Measurements from ENCODE around the gene PDIK1L.
"Not testable (repeated sequence)": the region's sequence is repeated elsewhere in the genome, so short reads cannot be mapped to it uniquely, and the experiment has no call there.

PDIK1L gene

DNA sequence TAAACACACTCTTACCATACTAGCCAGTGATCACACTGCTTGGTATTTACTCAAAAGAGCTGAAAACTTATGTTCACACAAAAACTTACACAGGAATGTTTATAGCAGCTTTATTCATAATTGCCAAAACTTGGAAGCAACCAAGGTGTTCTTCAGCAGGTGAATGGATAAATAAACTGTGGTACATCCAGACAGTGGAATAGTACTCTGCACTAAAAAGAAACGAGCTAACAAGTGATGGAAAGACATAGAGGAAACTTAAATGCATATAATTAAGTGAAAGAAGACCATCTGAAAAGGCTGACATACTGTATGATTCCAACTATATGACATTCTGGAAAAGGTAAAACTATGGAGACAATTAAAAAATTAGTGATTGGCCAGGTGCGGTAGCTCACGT is 20.7 kb upstream of the PDIK1L start:
- Histone ChIP-seq H2BK5ac (ENCODE audit: low read length) (no peak overlapping the region), H3K79me1 (ENCODE audit: low read depth, low read length) (no peaks in the 10 kb centered on the region), H3K4me2 (ENCODE audit: insufficient read depth, low read length, poor library complexity, severe bottlenecking) (no peak overlapping the region), H3K9ac (ENCODE audit: low read depth, low read length, poor library complexity) (no peak overlapping the region), H3K23ac (ENCODE audit: low read depth, low read length, poor library complexity) (no peak overlapping the region), H3K4me3 (ENCODE audit: low read length in 2 of 2) (no peak overlapping the region), H3K36me3 (replicated peaks in 1 of 2; ENCODE audit: control insufficient read depth in 2 of 2, insufficient read depth in 2 of 2, low read length in 2 of 2) (no peaks in the 10 kb centered on the region), H4K91ac (ENCODE audit: low read depth, low read length, poor library complexity) (no peak overlapping the region), H3K27ac (replicated peaks; ENCODE audit: low read length) (no peak overlapping the region), H2BK15ac (ENCODE audit: low read length) (no peak overlapping the region), H2BK120ac (ENCODE audit: low read depth, low read length) (no peak overlapping the region), H3K4me1 (ENCODE audit: control insufficient read depth in 2 of 2, insufficient read depth in 1 of 2, low read depth in 1 of 2, low read length in 2 of 2) (peaks cover 15 to 18% of the 10 kb centered on the region in 2 donors), H4K8ac (ENCODE audit: low read depth, low read length) (no peak overlapping the region), H3K9me3 (replicated peaks in 1 of 2; ENCODE audit: control insufficient read depth in 2 of 2, insufficient read depth in 1 of 2, low read depth in 1 of 2, low read length in 2 of 2) (peaks cover 0 to 2% of the 10 kb centered on the region in 2 donors), H3K14ac (ENCODE audit: low read length) (no peak overlapping the region), H2AFZ (ENCODE audit: low read length) (no peak overlapping the region), H3K18ac (ENCODE audit: low read length) (no peak overlapping the region), H3K4ac (ENCODE audit: low read length) (no peak overlapping the region), H3K27me3 (ENCODE audit: control insufficient read depth in 3 of 3, insufficient read depth in 3 of 3, low read depth in 1 of 3, low read length in 3 of 3) (no peaks in the 10 kb centered on the region), H2AK5ac (ENCODE audit: low read depth, low read length) (no peak overlapping the region), H2BK12ac (ENCODE audit: low read length) (no peak overlapping the region)
- no CpG with 5 or more reads among the region's 3 CpGs for WGBS, 2 donors (ENCODE audit: extremely low coverage in 2 of 2, insufficient read length in 2 of 2, insufficient replicate concordance in 1 of 2)
- DNase-seq (ENCODE audit: low spot score), result no peak

DNA sequence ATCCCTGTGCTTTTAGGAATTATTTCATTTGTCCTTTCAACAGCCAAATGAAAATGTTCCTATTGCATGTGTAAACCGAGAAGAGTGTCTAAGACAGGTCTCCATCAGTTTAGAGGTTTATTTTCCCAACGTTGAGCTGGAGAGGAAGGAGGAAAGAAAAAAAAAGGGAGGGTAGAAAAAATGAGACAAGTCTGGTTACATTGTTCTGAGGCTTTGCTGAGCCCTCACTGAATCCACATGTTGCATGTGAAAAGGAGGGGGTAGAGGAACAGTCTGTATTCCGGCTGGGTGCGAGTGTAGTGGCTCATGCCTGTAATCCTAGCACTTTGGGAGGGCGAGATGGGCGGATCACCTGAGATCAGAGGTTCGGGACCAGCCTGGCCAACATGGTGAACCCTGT is 19.2 kb upstream of the PDIK1L start:
- H2AK5ac ChIP-seq (ENCODE audit: low read depth, low read length), result no peak overlapping the region
- H3K9me3 ChIP-seq (replicated peaks in 1 of 2; ENCODE audit: control insufficient read depth in 2 of 2, insufficient read depth in 1 of 2, low read depth in 1 of 2, low read length in 2 of 2), result peaks cover 0 to 2% of the 10 kb centered on the region in 2 donors
- no peak overlapping the region for H3K14ac ChIP-seq (ENCODE audit: low read length)
- H3K36me3 ChIP-seq (replicated peaks in 1 of 2; ENCODE audit: control insufficient read depth in 2 of 2, insufficient read depth in 2 of 2, low read length in 2 of 2), result no peaks in the 10 kb centered on the region
- no peak overlapping the region for H3K4me2 ChIP-seq (ENCODE audit: insufficient read depth, low read length, poor library complexity, severe bottlenecking)
- no peak for DNase-seq (ENCODE audit: low spot score)
- no peak overlapping the region for H3K4me3 ChIP-seq (ENCODE audit: low read length in 2 of 2)
- no peak overlapping the region for H3K4ac ChIP-seq (ENCODE audit: low read length)
- H3K4me1 ChIP-seq (ENCODE audit: control insufficient read depth in 2 of 2, insufficient read depth in 1 of 2, low read depth in 1 of 2, low read length in 2 of 2), result peaks cover 15 to 18% of the 10 kb centered on the region in 2 donors
- H4K8ac ChIP-seq (ENCODE audit: low read depth, low read length), result no peak overlapping the region
- no peaks in the 10 kb centered on the region for H3K79me1 ChIP-seq (ENCODE audit: low read depth, low read length)
- no peaks in the 10 kb centered on the region for H3K27me3 ChIP-seq (ENCODE audit: control insufficient read depth in 3 of 3, insufficient read depth in 3 of 3, low read depth in 1 of 3, low read length in 3 of 3)
- no peak overlapping the region for H2BK5ac ChIP-seq (ENCODE audit: low read length)
- no peak overlapping the region for H3K23ac ChIP-seq (ENCODE audit: low read depth, low read length, poor library complexity)
- H2BK12ac ChIP-seq (ENCODE audit: low read length), result no peak overlapping the region
- no peak overlapping the region for H2AFZ ChIP-seq (ENCODE audit: low read length)
- no peak overlapping the region for H3K18ac ChIP-seq (ENCODE audit: low read length)
- no CpG with 5 or more reads among the region's 7 CpGs for whole genome bisulfite sequencing, 2 donors (ENCODE audit: extremely low coverage in 2 of 2, insufficient read length in 2 of 2, insufficient replicate concordance in 1 of 2)
- no peak overlapping the region for H2BK15ac ChIP-seq (ENCODE audit: low read length)
- H2BK120ac ChIP-seq (ENCODE audit: low read depth, low read length), result no peak overlapping the region
- no peak overlapping the region for H4K91ac ChIP-seq (ENCODE audit: low read depth, low read length, poor library complexity)
- no peak overlapping the region for H3K27ac ChIP-seq (replicated peaks; ENCODE audit: low read length)
- H3K9ac ChIP-seq (ENCODE audit: low read depth, low read length, poor library complexity), result no peak overlapping the region

DNA sequence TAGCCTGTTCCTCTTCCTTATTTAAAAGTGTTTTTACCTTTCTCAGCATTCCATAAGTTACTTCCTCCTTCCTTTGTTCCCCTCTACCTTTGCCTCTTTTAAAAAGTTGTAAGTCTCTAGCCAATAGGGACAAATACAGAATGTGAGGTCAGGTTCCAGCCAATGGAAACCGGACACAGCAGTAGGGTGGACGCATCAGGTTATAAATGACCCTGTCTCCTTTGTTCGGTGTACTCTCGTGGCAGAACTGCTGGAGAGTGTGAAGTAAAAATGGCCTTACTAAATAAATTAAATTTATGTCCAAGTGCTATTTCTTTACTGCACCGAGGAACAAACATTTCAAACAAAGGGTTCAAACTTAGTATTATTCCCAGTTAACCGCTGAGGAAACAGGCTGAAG is 18.1 kb upstream of the PDIK1L start:
- H3K79me1 ChIP-seq (ENCODE audit: low read depth, low read length); H3K4me2 ChIP-seq (ENCODE audit: insufficient read depth, low read length, poor library complexity, severe bottlenecking); DNase-seq (ENCODE audit: low spot score); H4K91ac ChIP-seq (ENCODE audit: low read depth, low read length, poor library complexity); H3K9me3 ChIP-seq (replicated peaks in 1 of 2; ENCODE audit: control insufficient read depth in 2 of 2, insufficient read depth in 1 of 2, low read depth in 1 of 2, low read length in 2 of 2); H3K36me3 ChIP-seq (replicated peaks in 1 of 2; ENCODE audit: control insufficient read depth in 2 of 2, insufficient read depth in 2 of 2, low read length in 2 of 2); H2BK12ac ChIP-seq (ENCODE audit: low read length); H2BK15ac ChIP-seq (ENCODE audit: low read length); H3K27ac ChIP-seq (replicated peaks; ENCODE audit: low read length); H3K4me3 ChIP-seq (ENCODE audit: low read length in 2 of 2); H2BK120ac ChIP-seq (ENCODE audit: low read depth, low read length); H2BK5ac ChIP-seq (ENCODE audit: low read length); H3K23ac ChIP-seq (ENCODE audit: low read depth, low read length, poor library complexity); H3K9ac ChIP-seq (ENCODE audit: low read depth, low read length, poor library complexity); H3K18ac ChIP-seq (ENCODE audit: low read length); H4K8ac ChIP-seq (ENCODE audit: low read depth, low read length); H3K27me3 ChIP-seq (ENCODE audit: control insufficient read depth in 3 of 3, insufficient read depth in 3 of 3, low read depth in 1 of 3, low read length in 3 of 3); H3K14ac ChIP-seq (ENCODE audit: low read length); H3K4ac ChIP-seq (ENCODE audit: low read length): not testable (repeated sequence)
- Histone ChIP-seq H3K4me1 (ENCODE audit: control insufficient read depth in 2 of 2, insufficient read depth in 1 of 2, low read depth in 1 of 2, low read length in 2 of 2) (peaks cover 15 to 18% of the 10 kb centered on the region in 2 donors), H2AK5ac (ENCODE audit: low read depth, low read length) (peak overlapping the region; percentile 21), H2AFZ (ENCODE audit: low read length) (peak overlapping the region; percentile 87)
- no CpG with 5 or more reads among the region's 6 CpGs for WGBS, 2 donors (ENCODE audit: extremely low coverage in 2 of 2, insufficient read length in 2 of 2, insufficient replicate concordance in 1 of 2)

GRCh38 chr1:26094076-26094669 is 17.5 kb upstream of the PDIK1L start:
- DNase-seq (ENCODE audit: low spot score), result no peak
- H3K36me3 ChIP-seq (replicated peaks in 1 of 2; ENCODE audit: control insufficient read depth in 2 of 2, insufficient read depth in 2 of 2, low read length in 2 of 2), result no peaks in the 10 kb centered on the region
- no peak overlapping the region for H3K23ac ChIP-seq (ENCODE audit: low read depth, low read length, poor library complexity)
- H3K27me3 ChIP-seq (ENCODE audit: control insufficient read depth in 3 of 3, insufficient read depth in 3 of 3, low read depth in 1 of 3, low read length in 3 of 3), result no peaks in the 10 kb centered on the region
- H2BK12ac ChIP-seq (ENCODE audit: low read length), result no peak overlapping the region
- no CpG with 5 or more reads among the region's 11 CpGs for WGBS, 2 donors (ENCODE audit: extremely low coverage in 2 of 2, insufficient read length in 2 of 2, insufficient replicate concordance in 1 of 2)
- no peak overlapping the region for H3K14ac ChIP-seq (ENCODE audit: low read length)
- peak overlapping the region; percentile 39 for H3K18ac ChIP-seq (ENCODE audit: low read length)
- peak overlapping the region; percentile 21 for H2AK5ac ChIP-seq (ENCODE audit: low read depth, low read length)
- no peak overlapping the region for H3K4me3 ChIP-seq (ENCODE audit: low read length in 2 of 2)
- no peak overlapping the region for H4K91ac ChIP-seq (ENCODE audit: low read depth, low read length, poor library complexity)
- no peak overlapping the region for H3K27ac ChIP-seq (replicated peaks; ENCODE audit: low read length)
- H2BK15ac ChIP-seq (ENCODE audit: low read length), result no peak overlapping the region
- no peak overlapping the region for H3K4ac ChIP-seq (ENCODE audit: low read length)
- peaks cover 0 to 2% of the 10 kb centered on the region in 2 donors for H3K9me3 ChIP-seq (replicated peaks in 1 of 2; ENCODE audit: control insufficient read depth in 2 of 2, insufficient read depth in 1 of 2, low read depth in 1 of 2, low read length in 2 of 2)
- H3K4me2 ChIP-seq (ENCODE audit: insufficient read depth, low read length, poor library complexity, severe bottlenecking), result no peak overlapping the region
- H3K9ac ChIP-seq (ENCODE audit: low read depth, low read length, poor library complexity), result no peak overlapping the region
- no peak overlapping the region for H2BK120ac ChIP-seq (ENCODE audit: low read depth, low read length)
- no peaks in the 10 kb centered on the region for H3K79me1 ChIP-seq (ENCODE audit: low read depth, low read length)
- H2AFZ ChIP-seq (ENCODE audit: low read length), result peak overlapping the region; percentile 87
- H4K8ac ChIP-seq (ENCODE audit: low read depth, low read length), result no peak overlapping the region
- peaks cover 15 to 18% of the 10 kb centered on the region in 2 donors for H3K4me1 ChIP-seq (ENCODE audit: control insufficient read depth in 2 of 2, insufficient read depth in 1 of 2, low read depth in 1 of 2, low read length in 2 of 2)
- no peak overlapping the region for H2BK5ac ChIP-seq (ENCODE audit: low read length)

All from neuronal stem cell (in vitro differentiated cells).